Activated CD4-positive, alpha-beta T cell treated with anti-CD3 and anti-CD28 coated beads, Interleukin-2, amount 10 ng/mL, durations not matched to agents 24 days and 14 days (primary cell): ENCODE results near the gene BTN1A1. TPM values are rescaled to one million over a fixed set of nuclear protein-coding genes. Genes with fewer than 3 reads are reported as not detected.

Experiments
- DNase-seq: peaks from one replicate; pipeline ENCODE4 v3.0.0; 2022
- H3K27ac Mint-ChIP-seq: one replicate; pipeline ENCODE4 v1.8.0; 2022; ENCODE audit warnings: mild to moderate bottlenecking, mixed read lengths
- H3K27me3 Mint-ChIP-seq: one replicate; pipeline ENCODE4 v1.8.0; 2022; ENCODE audit warnings: mixed read lengths
- H3K36me3 Mint-ChIP-seq: one replicate; pipeline ENCODE4 v1.8.0; 2022; ENCODE audit warnings: low read depth, mild to moderate bottlenecking, mixed read lengths
- H3K4me1 Mint-ChIP-seq: one replicate; pipeline ENCODE4 v1.8.0; 2021; ENCODE audit warnings: mixed read lengths
- H3K4me3 Mint-ChIP-seq: one replicate; pipeline ENCODE4 v1.8.0; 2022; ENCODE audit warnings: mild to moderate bottlenecking, moderate library complexity, mixed read lengths
- H3K9me3 Mint-ChIP-seq: one replicate; pipeline ENCODE4 v1.8.0; 2021; ENCODE audit warnings: mixed read lengths
- intact Hi-C: fragments of 100-400 bp; cut with micrococcal nuclease; formaldehyde crosslinking; loops from one replicate; pipeline ENCODE4 v1.15.1; 2023
- total RNA-seq: library from RNA; stranded (reverse); gene quantifications from 2 replicates; pipeline ENCODE4 v1.2.3, GENCODE V29; 2022

Gene BTN1A1
- total RNA-seq, 1 donor from 2014 or later: 0.07 TPM

- Mint-ChIP-seq H3K27me3 (no peaks in the 10 kb centered on the region), H3K4me3 (no peak overlapping the region), H3K27ac (no peak overlapping the region), H3K9me3 (peaks cover 6% of the 10 kb centered on the region), H3K36me3 (peaks cover 52% of the 10 kb centered on the region), H3K4me1 (peaks cover 30% of the 10 kb centered on the region)
- intact Hi-C loops: no loop called here
- no peak for DNase-seq
Measured at GRCh38 chr6:26470643-26471042, 29.5 kb upstream of the BTN1A1 start.

GRCh38 chr6:26471970-26472369 is 28.1 kb upstream of the BTN1A1 start:
- no peaks in the 10 kb centered on the region for H3K27me3 Mint-ChIP-seq
- peaks cover 43% of the 10 kb centered on the region for H3K36me3 Mint-ChIP-seq
- H3K4me1 Mint-ChIP-seq: peaks cover 33% of the 10 kb centered on the region
- H3K9me3 Mint-ChIP-seq: peaks cover 6% of the 10 kb centered on the region
- intact Hi-C loops: loop anchor here (2.0 kb wide), 1 partner anchor 123 kb away; no protein-coding TSS in a partner anchor
- H3K27ac Mint-ChIP-seq: no peak overlapping the region
- no peak overlapping the region for H3K4me3 Mint-ChIP-seq
- no peak for DNase-seq

- Mint-ChIP-seq H3K27ac (peak overlapping the region; percentile 100), H3K9me3 (peaks cover 6% of the 10 kb centered on the region), H3K27me3 (no peaks in the 10 kb centered on the region), H3K4me3 (peak overlapping the region; percentile 96), H3K36me3 (peaks cover 37% of the 10 kb centered on the region), H3K4me1 (peaks cover 34% of the 10 kb centered on the region)
- peak; percentile 69 for DNase-seq
- intact Hi-C loops: loop anchor here (1.0 to 2.0 kb wide), 5 partner anchors 15 to 122 kb away; partner anchors contain the start of genes BTN2A1 and BTN3A3
Measured at GRCh38 chr6:26472549-26473290, 27.4 kb upstream of the BTN1A1 start.

GRCh38 chr6:26473429-26473757 is 26.7 kb upstream of the BTN1A1 start:
- peaks cover 34% of the 10 kb centered on the region for H3K4me1 Mint-ChIP-seq
- H3K27me3 Mint-ChIP-seq: no peaks in the 10 kb centered on the region
- intact Hi-C loops: loop anchor here (1.0 to 2.0 kb wide), 5 partner anchors 16 to 121 kb away; partner anchors contain the start of genes BTN2A1 and BTN3A3
- H3K9me3 Mint-ChIP-seq: peaks cover 6% of the 10 kb centered on the region
- H3K27ac Mint-ChIP-seq: peak overlapping the region; percentile 100
- peak overlapping the region; percentile 96 for H3K4me3 Mint-ChIP-seq
- DNase-seq: no peak
- H3K36me3 Mint-ChIP-seq: peaks cover 31% of the 10 kb centered on the region

- Mint-ChIP-seq H3K27me3 (no peaks in the 10 kb centered on the region), H3K27ac (peak overlapping the region; percentile 100), H3K4me3 (peak overlapping the region; percentile 96), H3K4me1 (peaks cover 30% of the 10 kb centered on the region), H3K9me3 (peaks cover 6% of the 10 kb centered on the region), H3K36me3 (peaks cover 26% of the 10 kb centered on the region)
- intact Hi-C loops: loop anchor here (1.0 to 2.0 kb wide), 7 partner anchors 17 to 121 kb away; partner anchors contain the start of genes BTN2A1, BTN3A1 and BTN3A3
- DNase-seq: peak; percentile 95
Measured at GRCh38 chr6:26473758-26474438, 26.2 kb upstream of the BTN1A1 start.

GRCh38 chr6:26474439-26474881 is 25.6 kb upstream of the BTN1A1 start:
- DNase-seq: no peak
- H3K27me3 Mint-ChIP-seq: no peaks in the 10 kb centered on the region
- H3K9me3 Mint-ChIP-seq: peaks cover 6% of the 10 kb centered on the region
- H3K4me3 Mint-ChIP-seq: peak overlapping the region; percentile 96
- peaks cover 22% of the 10 kb centered on the region for H3K36me3 Mint-ChIP-seq
- peak overlapping the region; percentile 100 for H3K27ac Mint-ChIP-seq
- intact Hi-C loops: loop anchor here (1.0 to 2.0 kb wide), 2 partner anchors 47 to 72 kb away; partner anchors contain the start of gene BTN3A1
- peaks cover 28% of the 10 kb centered on the region for H3K4me1 Mint-ChIP-seq

GRCh38 chr6:26475823-26476729 is 24.0 kb upstream of the BTN1A1 start:
- Mint-ChIP-seq H3K4me1 (peaks cover 34% of the 10 kb centered on the region), H3K4me3 (no peak overlapping the region), H3K27ac (no peak overlapping the region), H3K36me3 (peaks cover 19% of the 10 kb centered on the region), H3K27me3 (no peaks in the 10 kb centered on the region), H3K9me3 (peaks cover 6% of the 10 kb centered on the region)
- DNase-seq: no peak
- intact Hi-C loops: loop anchor here (2.0 kb wide), 1 partner anchor 73 kb away; the partner anchor contains the start of gene BTN3A1

- Mint-ChIP-seq H3K27me3 (no peaks in the 10 kb centered on the region), H3K36me3 (peaks cover 11% of the 10 kb centered on the region), H3K4me1 (peaks cover 32% of the 10 kb centered on the region), H3K27ac (peak overlapping the region; percentile 36), H3K9me3 (no peaks in the 10 kb centered on the region), H3K4me3 (no peak overlapping the region)
- intact Hi-C loops: no loop called here
- no peak for DNase-seq
Measured at GRCh38 chr6:26476896-26477295, 23.2 kb upstream of the BTN1A1 start.

GRCh38 chr6:26477426-26477825 is 22.7 kb upstream of the BTN1A1 start:
- H3K36me3 Mint-ChIP-seq: peaks cover 9% of the 10 kb centered on the region
- DNase-seq: no peak
- H3K4me1 Mint-ChIP-seq: peaks cover 32% of the 10 kb centered on the region
- H3K9me3 Mint-ChIP-seq: no peaks in the 10 kb centered on the region
- H3K4me3 Mint-ChIP-seq: no peak overlapping the region
- intact Hi-C loops: no loop called here
- no peaks in the 10 kb centered on the region for H3K27me3 Mint-ChIP-seq
- H3K27ac Mint-ChIP-seq: no peak overlapping the region

- no peak for DNase-seq
- Mint-ChIP-seq H3K27me3 (no peaks in the 10 kb centered on the region), H3K4me1 (peaks cover 23% of the 10 kb centered on the region), H3K36me3 (peaks cover 7% of the 10 kb centered on the region), H3K4me3 (no peak overlapping the region), H3K9me3 (no peaks in the 10 kb centered on the region), H3K27ac (no peak overlapping the region)
- intact Hi-C loops: no loop called here
Measured at GRCh38 chr6:26478100-26478984, 21.8 kb upstream of the BTN1A1 start.

GRCh38 chr6:26478985-26479278 is 21.2 kb upstream of the BTN1A1 start:
- Mint-ChIP-seq H3K4me3 (no peak overlapping the region), H3K27ac (no peak overlapping the region), H3K27me3 (no peaks in the 10 kb centered on the region), H3K9me3 (no peaks in the 10 kb centered on the region), H3K36me3 (peaks cover 4% of the 10 kb centered on the region), H3K4me1 (peaks cover 19% of the 10 kb centered on the region)
- intact Hi-C loops: no loop called here
- no peak for DNase-seq

- Mint-ChIP-seq H3K36me3 (peaks cover 1% of the 10 kb centered on the region), H3K4me1 (peaks cover 7% of the 10 kb centered on the region), H3K27me3 (no peaks in the 10 kb centered on the region), H3K27ac (no peak overlapping the region), H3K9me3 (peaks cover 4% of the 10 kb centered on the region), H3K4me3 (no peak overlapping the region)
- intact Hi-C loops: no loop called here
- DNase-seq: no peak
Measured at GRCh38 chr6:26482338-26482737, 17.8 kb upstream of the BTN1A1 start.

- Mint-ChIP-seq H3K36me3 (peaks cover 1% of the 10 kb centered on the region), H3K4me3 (no peak overlapping the region), H3K9me3 (peaks cover 10% of the 10 kb centered on the region), H3K27ac (no peak overlapping the region), H3K4me1 (peaks cover 7% of the 10 kb centered on the region), H3K27me3 (peaks cover 2% of the 10 kb centered on the region)
- intact Hi-C loops: no loop called here
- DNase-seq: no peak
Measured at GRCh38 chr6:26483727-26484126, 16.4 kb upstream of the BTN1A1 start.
